OCI-LY1 (cell line): Measurements from ENCODE around the gene CACNG3.

Experiments used
- H2AFZ ChIP-seq: fragments of 200-600 bp; sonication (generic), shearing (Covaris generic); 2 replicates; pipeline ENCODE4 v1.6.0; 2014; ENCODE audit warnings: antibody characterized with exemption, mild to moderate bottlenecking, low read length
- H3F3A ChIP-seq: fragments of 200-600 bp; sonication (generic), shearing (Covaris generic); 2 replicates; pipeline ENCODE4 v1.6.0; 2014; ENCODE audit warnings: mild to moderate bottlenecking, antibody characterized with exemption, low read length, moderate library complexity; ENCODE audit not compliant: insufficient read depth
- H3K27ac ChIP-seq: fragments of 200-600 bp; sonication (generic); 2 replicates; pipeline ENCODE4 v1.5.1; 2014; ENCODE audit warnings: low read length, mixed run types, mild to moderate bottlenecking, low read depth; ENCODE audit not compliant: poor library complexity, severe bottlenecking
- H3K27me3 ChIP-seq: fragments of 200-600 bp; sonication (generic); 2 replicates; pipeline ENCODE4 v1.6.0; 2014; ENCODE audit warnings: antibody characterized with exemption, mild to moderate bottlenecking, low read length, moderate library complexity; ENCODE audit not compliant: insufficient read depth
- H3K36me3 ChIP-seq: fragments of 200-600 bp; sonication (generic); 2 replicates; pipeline ENCODE4 v1.6.1; 2014; ENCODE audit warnings: mild to moderate bottlenecking, antibody characterized with exemption, low read length, moderate library complexity, mixed read lengths; ENCODE audit not compliant: insufficient read depth
- H3K4me1 ChIP-seq: fragments of 200-600 bp; sonication (generic); 2 replicates; pipeline ENCODE4 v1.5.1; 2014; ENCODE audit warnings: mild to moderate bottlenecking, low read length, moderate library complexity; ENCODE audit not compliant: insufficient read depth, severe bottlenecking
- H3K4me2 ChIP-seq: fragments of 200-600 bp; sonication (generic), shearing (Covaris generic); 2 replicates; pipeline ENCODE4 v1.6.1; 2014; ENCODE audit warnings: low read length
- H3K4me3 ChIP-seq: fragments of 200-600 bp; sonication (generic); 2 replicates; pipeline ENCODE4 v1.5.1; 2014; ENCODE audit warnings: low read length, low read depth, mild to moderate bottlenecking, mixed read lengths; ENCODE audit not compliant: poor library complexity, severe bottlenecking
- H3K79me2 ChIP-seq: fragments of 200-600 bp; shearing (Covaris generic); 2 replicates; pipeline ENCODE4 v1.6.1; 2016; ENCODE audit warnings: mixed run types, low read length, mixed read lengths; ENCODE audit not compliant: insufficient read depth
- H3K9ac ChIP-seq: fragments of 200-600 bp; sonication (generic), shearing (Covaris generic); 2 replicates; pipeline ENCODE4 v1.6.1; 2014; ENCODE audit warnings: mild to moderate bottlenecking, low read length, mixed read lengths
- H3K9me2 ChIP-seq: fragments of 200-600 bp; sonication (generic), shearing (Covaris generic); 2 replicates; pipeline ENCODE4 v1.6.1; 2014; ENCODE audit warnings: low read depth, mild to moderate bottlenecking, low read length, mixed read lengths
- H3K9me3 ChIP-seq: fragments of 200-600 bp; shearing (Covaris generic); 2 replicates; pipeline ENCODE4 v1.6.1; 2014; ENCODE audit warnings: low read length, mixed read lengths
- H4K20me1 ChIP-seq: fragments of 200-600 bp; sonication (generic), shearing (Covaris generic); 2 replicates; pipeline ENCODE4 v1.6.0; 2016; ENCODE audit warnings: mild to moderate bottlenecking, low read length; ENCODE audit not compliant: insufficient read depth
- EZH2 ChIP-seq: fragments of 200-600 bp; sonication (generic), shearing (Covaris generic); IDR thresholded peaks from 2 replicates; pipeline ENCODE4 v1.8.0; 2017; ENCODE audit warnings: borderline replicate concordance, mixed run types, mild to moderate bottlenecking, antibody characterized with exemption, low read length, moderate library complexity, mixed read lengths
- TF ChIP-seq, protein P1 (sequence below): fragments of 200-600 bp; sonication (generic), shearing (Covaris generic); IDR thresholded peaks from 2 replicates; pipeline ENCODE4 v1.5.1; 2017; ENCODE audit warnings: mild to moderate bottlenecking, antibody characterized with exemption, low read length, moderate library complexity, mixed read lengths

CACNG3 gene

DNA sequence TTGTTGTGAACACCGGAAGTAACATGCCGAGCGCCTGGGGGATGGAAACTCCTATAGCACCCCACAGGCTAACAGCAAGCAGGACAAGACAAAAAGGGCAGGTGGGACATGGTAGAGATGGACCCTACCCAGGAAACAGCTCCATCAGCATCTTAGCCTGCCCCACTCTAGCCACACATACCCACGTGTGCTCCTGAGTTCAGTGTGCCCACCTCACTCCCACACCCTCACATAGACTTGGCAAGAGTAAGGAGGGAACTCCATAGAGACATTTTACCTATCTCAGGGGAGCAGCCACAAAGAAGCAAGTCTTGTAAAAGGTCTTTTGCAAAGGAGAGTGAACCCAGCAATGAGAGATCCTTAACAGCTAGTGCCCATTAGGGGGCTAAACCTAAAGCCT, 37.8 kb upstream of the CACNG3 start:
- Histone ChIP-seq H3K4me2 (no peak overlapping the region), H3K4me3 (no peak overlapping the region), H3K27ac (no peak overlapping the region), H2AFZ (no peak overlapping the region), H3K4me1 (no peaks in the 10 kb centered on the region), H3K9me2 (no peaks in the 10 kb centered on the region), H3K9me3 (no peaks in the 10 kb centered on the region), H3K27me3 (no peaks in the 10 kb centered on the region), H3F3A (no peaks in the 10 kb centered on the region), H4K20me1 (no peaks in the 10 kb centered on the region), H3K36me3 (no peaks in the 10 kb centered on the region), H3K9ac (no peak overlapping the region), H3K79me2 (no peaks in the 10 kb centered on the region)
- TF ChIP-seq, protein P1, sequence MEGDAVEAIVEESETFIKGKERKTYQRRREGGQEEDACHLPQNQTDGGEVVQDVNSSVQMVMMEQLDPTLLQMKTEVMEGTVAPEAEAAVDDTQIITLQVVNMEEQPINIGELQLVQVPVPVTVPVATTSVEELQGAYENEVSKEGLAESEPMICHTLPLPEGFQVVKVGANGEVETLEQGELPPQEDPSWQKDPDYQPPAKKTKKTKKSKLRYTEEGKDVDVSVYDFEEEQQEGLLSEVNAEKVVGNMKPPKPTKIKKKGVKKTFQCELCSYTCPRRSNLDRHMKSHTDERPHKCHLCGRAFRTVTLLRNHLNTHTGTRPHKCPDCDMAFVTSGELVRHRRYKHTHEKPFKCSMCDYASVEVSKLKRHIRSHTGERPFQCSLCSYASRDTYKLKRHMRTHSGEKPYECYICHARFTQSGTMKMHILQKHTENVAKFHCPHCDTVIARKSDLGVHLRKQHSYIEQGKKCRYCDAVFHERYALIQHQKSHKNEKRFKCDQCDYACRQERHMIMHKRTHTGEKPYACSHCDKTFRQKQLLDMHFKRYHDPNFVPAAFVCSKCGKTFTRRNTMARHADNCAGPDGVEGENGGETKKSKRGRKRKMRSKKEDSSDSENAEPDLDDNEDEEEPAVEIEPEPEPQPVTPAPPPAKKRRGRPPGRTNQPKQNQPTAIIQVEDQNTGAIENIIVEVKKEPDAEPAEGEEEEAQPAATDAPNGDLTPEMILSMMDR = no peak
- no peak for TF ChIP-seq EZH2

DNA sequence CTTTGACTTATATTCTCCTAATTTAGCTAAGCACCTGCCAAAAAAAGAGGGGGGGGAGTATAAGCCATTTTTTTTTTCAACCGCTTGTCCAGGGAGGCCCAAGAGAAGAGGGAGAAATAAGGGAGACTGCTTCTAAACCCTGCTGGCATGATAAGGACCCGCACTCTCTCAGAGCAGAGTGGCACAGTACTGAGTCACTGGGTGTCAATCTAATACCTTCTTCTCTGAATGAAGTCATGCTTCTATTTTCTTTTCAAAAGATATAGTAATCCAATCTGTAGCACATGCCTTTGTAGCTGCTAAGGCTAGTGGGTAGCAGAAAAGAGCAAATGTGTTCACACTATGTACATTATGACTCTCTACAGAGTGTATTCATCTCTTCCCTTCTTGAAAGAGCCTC, 34.9 kb upstream of the CACNG3 start:
- no peaks in the 10 kb centered on the region for H3K4me1 ChIP-seq
- no peak overlapping the region for H2AFZ ChIP-seq
- no peaks in the 10 kb centered on the region for H3F3A ChIP-seq
- H3K9me3 ChIP-seq = no peaks in the 10 kb centered on the region
- TF ChIP-seq EZH2 = no peak
- TF ChIP-seq, protein P1 = no peak
- no peak overlapping the region for H3K4me2 ChIP-seq
- no peaks in the 10 kb centered on the region for H3K9me2 ChIP-seq
- no peaks in the 10 kb centered on the region for H3K79me2 ChIP-seq
- no peak overlapping the region for H3K9ac ChIP-seq
- no peak overlapping the region for H3K27ac ChIP-seq
- no peaks in the 10 kb centered on the region for H3K36me3 ChIP-seq
- no peak overlapping the region for H3K4me3 ChIP-seq
- no peaks in the 10 kb centered on the region for H3K27me3 ChIP-seq
- no peaks in the 10 kb centered on the region for H4K20me1 ChIP-seq

DNA sequence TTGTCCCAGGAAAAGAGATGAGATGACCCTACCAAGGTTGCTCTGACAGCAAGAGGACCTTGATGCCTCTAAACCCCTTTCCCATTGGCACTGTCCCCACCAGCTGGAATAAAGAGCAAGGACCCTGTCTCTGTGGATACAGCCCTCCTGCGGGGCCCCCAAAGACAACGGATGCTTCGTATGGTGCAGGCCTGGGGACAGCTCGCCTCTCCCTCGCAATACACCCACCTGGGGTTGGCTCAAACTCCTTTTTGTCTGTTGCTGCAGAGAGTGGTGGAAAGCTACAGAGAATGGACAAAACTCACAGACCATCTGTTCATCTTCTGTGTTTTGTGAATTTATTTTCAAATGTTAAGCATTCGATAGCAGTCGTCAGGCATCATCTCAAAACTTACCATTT, 27.6 kb upstream of the CACNG3 start:
- no peak overlapping the region for H3K4me2 ChIP-seq
- H3K4me1 ChIP-seq = no peaks in the 10 kb centered on the region
- no peak overlapping the region for H3K4me3 ChIP-seq
- no peaks in the 10 kb centered on the region for H4K20me1 ChIP-seq
- no peaks in the 10 kb centered on the region for H3K9me3 ChIP-seq
- no peaks in the 10 kb centered on the region for H3K9me2 ChIP-seq
- no peaks in the 10 kb centered on the region for H3F3A ChIP-seq
- TF ChIP-seq, protein P1 = no peak
- TF ChIP-seq EZH2 = no peak
- H2AFZ ChIP-seq = no peak overlapping the region
- H3K27me3 ChIP-seq = no peaks in the 10 kb centered on the region
- no peak overlapping the region for H3K9ac ChIP-seq
- no peaks in the 10 kb centered on the region for H3K36me3 ChIP-seq
- H3K79me2 ChIP-seq = no peaks in the 10 kb centered on the region
- no peak overlapping the region for H3K27ac ChIP-seq
